Loucy (cell line): ENCODE measurements around the gene CHD6.

Experiments used
- H2AFZ ChIP-seq: fragments of 200-600 bp; sonication (generic); 2 replicates; pipeline ENCODE4 v1.6.0; 2016; ENCODE audit warnings: antibody characterized with exemption, mild to moderate bottlenecking, low read length, moderate library complexity
- H3F3A ChIP-seq: fragments of 200-600 bp; 2 replicates; pipeline ENCODE4 v1.6.0; 2016; ENCODE audit warnings: antibody characterized with exemption, low read depth, mild to moderate bottlenecking
- H3K27me3 ChIP-seq: fragments of 200-600 bp; sonication (generic); 2 replicates; pipeline ENCODE4 v1.6.1; 2014; ENCODE audit warnings: low read length, mild to moderate bottlenecking; ENCODE audit not compliant: insufficient read depth, poor library complexity, severe bottlenecking
- H3K36me3 ChIP-seq: fragments of 200-600 bp; sonication (generic); 2 replicates; pipeline ENCODE4 v1.6.1; 2016; ENCODE audit warnings: low read length; ENCODE audit not compliant: insufficient read depth
- H3K4me1 ChIP-seq: fragments of 200-600 bp; sonication (generic); 2 replicates; pipeline ENCODE4 v1.5.1; 2014; ENCODE audit warnings: low read length, mild to moderate bottlenecking; ENCODE audit not compliant: insufficient read depth, poor library complexity, severe bottlenecking
- H3K4me2 ChIP-seq: fragments of 200-600 bp; sonication (generic); 2 replicates; pipeline ENCODE4 v1.6.0; 2014; ENCODE audit warnings: antibody characterized with exemption, low read length, low read depth, mild to moderate bottlenecking; ENCODE audit not compliant: poor library complexity, severe bottlenecking
- H3K4me3 ChIP-seq: fragments of 200-600 bp; sonication (generic); 2 replicates; pipeline ENCODE4 v1.5.1; 2014; ENCODE audit warnings: low read length, mild to moderate bottlenecking, mixed read lengths; ENCODE audit not compliant: poor library complexity, severe bottlenecking
- H3K79me2 ChIP-seq: fragments of 200-600 bp; sonication (generic); 2 replicates; pipeline ENCODE4 v1.6.1; 2014; ENCODE audit warnings: low read length; ENCODE audit not compliant: insufficient read depth
- H3K9ac ChIP-seq: fragments of 200-600 bp; sonication (generic); 2 replicates; pipeline ENCODE4 v1.6.0; 2014; ENCODE audit warnings: mild to moderate bottlenecking, low read depth, low read length, moderate library complexity; ENCODE audit not compliant: poor library complexity, severe bottlenecking
- H3K9me2 ChIP-seq: fragments of 200-600 bp; sonication (generic); replicated peaks from 2 replicates; pipeline ENCODE4 v1.6.1; 2016; ENCODE audit warnings: low read depth, low read length, mixed read lengths
- H3K9me3 ChIP-seq: fragments of 200-600 bp; sonication (generic); 2 replicates; pipeline ENCODE4 v1.6.1; 2014; ENCODE audit warnings: mild to moderate bottlenecking, antibody characterized with exemption, low read length, low read depth; ENCODE audit not compliant: insufficient read depth
- H4K20me1 ChIP-seq: fragments of 200-600 bp; sonication (generic); 2 replicates; pipeline ENCODE4 v1.6.0; 2014; ENCODE audit warnings: antibody characterized with exemption, low read length, mild to moderate bottlenecking; ENCODE audit not compliant: insufficient read depth, poor library complexity, severe bottlenecking
- CTCF ChIP-seq: fragments of 200-600 bp; sonication (generic); conservative IDR thresholded peaks from 2 replicates; pipeline ENCODE4 v1.5.1; 2014; ENCODE audit warnings: mild to moderate bottlenecking, antibody characterized with exemption, low read length
- EZH2phosphoT487 ChIP-seq: fragments of 200-600 bp; IDR thresholded peaks from 2 replicates; pipeline ENCODE4 v1.6.1; 2018; ENCODE audit warnings: antibody characterized with exemption, mild to moderate bottlenecking, moderate library complexity, borderline replicate concordance

The CHD6 gene

GRCh38 chr20:41415191-41415590, 203.0 kb downstream of the CHD6 start:
- Histone ChIP-seq H3K4me3 (no peak overlapping the region), H4K20me1 (no peaks in the 10 kb centered on the region), H3K79me2 (no peaks in the 10 kb centered on the region), H3K9me3 (no peaks in the 10 kb centered on the region), H2AFZ (no peak overlapping the region), H3F3A (no peaks in the 10 kb centered on the region), H3K36me3 (peaks cover 74% of the 10 kb centered on the region; the same call in 1 of the 2 replicates), H3K4me1 (peaks cover 15% of the 10 kb centered on the region), H3K4me2 (no peak overlapping the region), H3K9ac (no peak overlapping the region), H3K27me3 (no peaks in the 10 kb centered on the region), H3K9me2 (no peaks in the 10 kb centered on the region)
- TF ChIP-seq CTCF (no peak), EZH2phosphoT487 (no peak)

GRCh38 chr20:41413169-41413568, 205.0 kb downstream of the CHD6 start:
- Histone ChIP-seq H4K20me1 (no peaks in the 10 kb centered on the region), H3F3A (peaks cover 10% of the 10 kb centered on the region), H3K36me3 (peaks cover 67% of the 10 kb centered on the region), H2AFZ (no peak overlapping the region), H3K4me2 (no peak overlapping the region), H3K4me1 (peaks cover 34% of the 10 kb centered on the region), H3K79me2 (no peaks in the 10 kb centered on the region), H3K4me3 (no peak overlapping the region), H3K9me3 (no peaks in the 10 kb centered on the region), H3K9me2 (no peaks in the 10 kb centered on the region), H3K27me3 (no peaks in the 10 kb centered on the region), H3K9ac (no peak overlapping the region)
- TF ChIP-seq EZH2phosphoT487 (no peak), CTCF (no peak)

GRCh38 chr20:41412324-41413120, 205.7 kb downstream of the CHD6 start:
- Histone ChIP-seq H3K9me3 (no peaks in the 10 kb centered on the region), H3K27me3 (no peaks in the 10 kb centered on the region), H2AFZ (no peak overlapping the region), H3K4me2 (no peak overlapping the region), H3K4me1 (peaks cover 41% of the 10 kb centered on the region), H3F3A (peaks cover 15% of the 10 kb centered on the region), H3K36me3 (peaks cover 67% of the 10 kb centered on the region), H3K9me2 (no peaks in the 10 kb centered on the region), H3K79me2 (no peaks in the 10 kb centered on the region), H3K4me3 (no peak overlapping the region), H4K20me1 (no peaks in the 10 kb centered on the region), H3K9ac (no peak overlapping the region)
- TF ChIP-seq CTCF: no peak
- TF ChIP-seq EZH2phosphoT487: no peak
